GM23338 (cell line): ENCODE data around the gene MRS2. TPM values are rescaled to one million over a fixed set of nuclear protein-coding genes. Genes with fewer than 3 reads are reported as not detected.
"Not testable (repeated sequence)": the region's sequence is repeated elsewhere in the genome, so short reads cannot be mapped to it uniquely, and the experiment has no call there.

Source experiments
- ATAC-seq: fragments of 200-7000 bp; cut with Tn5 transposase; 3 replicates; pipeline ENCODE4 v1.9.1; 2020
- DNase-seq: peaks from one replicate; pipeline ENCODE4 v3.0.0-alpha.2; 2015; ENCODE audit warnings: low spot score
- H2AFZ ChIP-seq: fragments of 200-600 bp; sonication (generic); 2 replicates; pipeline ENCODE4 v1.8.0; 2016; ENCODE audit warnings: antibody characterized with exemption, mild to moderate bottlenecking, moderate library complexity
- H3F3A ChIP-seq: fragments of 200-600 bp; sonication (generic); replicated peaks from 2 replicates; pipeline ENCODE4 v1.8.0; 2017; ENCODE audit warnings: antibody characterized with exemption, mixed run types, low read depth
- H3K27ac ChIP-seq: fragments of 200-600 bp; sonication (generic); 2 replicates; pipeline ENCODE4 v1.6.1; 2016; ENCODE audit warnings: low read depth
- H3K27me3 ChIP-seq: fragments of 200-600 bp; sonication (generic); 2 replicates; pipeline ENCODE4 v1.8.0; 2016; ENCODE audit warnings: mild to moderate bottlenecking, mixed run types, moderate library complexity; ENCODE audit not compliant: insufficient read depth
- H3K36me3 ChIP-seq: fragments of 200-600 bp; sonication (generic); 2 replicates; pipeline ENCODE4 v1.8.0; 2016; ENCODE audit warnings: mild to moderate bottlenecking; ENCODE audit not compliant: insufficient read depth
- H3K4me1 ChIP-seq: fragments of 200-600 bp; sonication (generic); 2 replicates; pipeline ENCODE4 v1.8.0; 2016; ENCODE audit warnings: mild to moderate bottlenecking, moderate library complexity; ENCODE audit not compliant: insufficient read depth
- H3K4me2 ChIP-seq: fragments of 200-600 bp; sonication (generic); 2 replicates; pipeline ENCODE4 v1.7.1; 2017; ENCODE audit warnings: mixed run types
- H3K4me3 ChIP-seq: fragments of 200-600 bp; sonication (generic); 2 replicates; pipeline ENCODE4 v1.6.1; 2016; ENCODE audit warnings: mixed run types
- H3K79me2 ChIP-seq: fragments of 200-600 bp; sonication (generic); replicated peaks from 2 replicates; pipeline ENCODE4 v1.8.0; 2017; ENCODE audit warnings: mild to moderate bottlenecking; ENCODE audit not compliant: insufficient read depth
- H3K9me2 ChIP-seq: fragments of 200-600 bp; sonication (generic); 2 replicates; pipeline ENCODE4 v1.8.0; 2017; ENCODE audit not compliant: insufficient read depth
- H4K20me1 ChIP-seq: fragments of 200-600 bp; sonication (generic); replicated peaks from 2 replicates; pipeline ENCODE4 v1.8.0; 2017; ENCODE audit warnings: mild to moderate bottlenecking; ENCODE audit not compliant: insufficient read depth
- H3K27ac Mint-ChIP-seq: 2 replicates; pipeline ENCODE4 v1.8.0; 2020; ENCODE audit warnings: inconsistent platforms, mild to moderate bottlenecking, moderate library complexity, mixed read lengths
- H3K27me3 Mint-ChIP-seq: 3 replicates; pipeline ENCODE4 v1.8.0; 2022; ENCODE audit warnings: low read depth, mild to moderate bottlenecking, moderate library complexity, mixed read lengths, inconsistent platforms; ENCODE audit not compliant: insufficient read depth, poor library complexity
- H3K36me3 Mint-ChIP-seq: 3 replicates; pipeline ENCODE4 v1.8.0; 2021; ENCODE audit warnings: low read depth, mild to moderate bottlenecking, inconsistent platforms, moderate library complexity, mixed read lengths
- H3K4me1 Mint-ChIP-seq: 3 replicates; pipeline ENCODE4 v1.8.0; 2020; ENCODE audit warnings: mild to moderate bottlenecking, inconsistent platforms, mixed read lengths
- H3K4me3 Mint-ChIP-seq: 3 replicates; pipeline ENCODE4 v1.8.0; 2021; ENCODE audit warnings: moderate library complexity, mild to moderate bottlenecking, inconsistent platforms, mixed read lengths
- H3K9me3 Mint-ChIP-seq: 3 replicates; pipeline ENCODE4 v1.8.0; 2020; ENCODE audit warnings: moderate library complexity, mild to moderate bottlenecking, inconsistent platforms, mixed read lengths
- CREB1 ChIP-seq: fragments of 250-450 bp; sonication (Bioruptor Pico); IDR thresholded peaks from 2 replicates; pipeline ENCODE4 v1.5.0; 2020; ENCODE audit warnings: low read depth, mild to moderate bottlenecking, moderate library complexity
- CTCF ChIP-seq, 2 experiments: fragments of 200-600 bp in 1 of 2; sonication (generic) in 1 of 2; conservative IDR thresholded peaks; 2 replicates each; pipeline versions ENCODE4 v1.5.1 to v1.6.1; 2016 to 2017; ENCODE audit warnings: antibody characterized with exemption in 2 of 2, low read depth in 2 of 2, mild to moderate bottlenecking in 2 of 2, moderate library complexity in 1 of 2
- POLR2AphosphoS5 ChIP-seq: IDR thresholded peaks from 2 replicates; pipeline ENCODE4 v1.6.1; 2016; ENCODE audit warnings: antibody characterized with exemption, low read depth
- polyA plus RNA-seq: library from polyadenylated mRNA; unstranded; fragments of >200 nt; fragmentation: Nextera tagmentation; extraction: Ambion mirVana; gene quantifications from 2 replicates; pipeline ENCODE4 v1.2.1, GENCODE V29; 2016
- total RNA-seq: library from RNA; depleted of rRNA; stranded (reverse); fragments of >200 nt; shearing (Covaris generic); gene quantifications from 2 replicates; pipeline ENCODE4 v1.2.3, GENCODE V29; 2014

Gene MRS2
- total and polyA plus RNA-seq, 2 experiments from 2014 or later = 80.9 to 125 TPM

- ATAC-seq, H3K36me3 ChIP-seq, H3K27ac ChIP-seq, H3K4me3 Mint-ChIP-seq, DNase-seq, H3K4me2 ChIP-seq, H3K36me3 Mint-ChIP-seq, H3K27me3 Mint-ChIP-seq, H4K20me1 ChIP-seq, H3K4me1 Mint-ChIP-seq, H3K79me2 ChIP-seq, H3K4me1 ChIP-seq, H3K9me2 ChIP-seq, H3F3A ChIP-seq, H2AFZ ChIP-seq, H3K27me3 ChIP-seq, H3K4me3 ChIP-seq, H3K27ac Mint-ChIP-seq, H3K9me3 Mint-ChIP-seq: not testable (repeated sequence)
These were observed 19.7 kb upstream of the MRS2 start for GRCh38 chr6:24382891-24383494.

- not testable (repeated sequence) for ATAC-seq, H2AFZ ChIP-seq, H3K4me2 ChIP-seq, H3K4me3 ChIP-seq, H3K4me1 Mint-ChIP-seq, H3K4me1 ChIP-seq, H3K9me3 Mint-ChIP-seq, H3K79me2 ChIP-seq, H3K27me3 ChIP-seq, H3K27me3 Mint-ChIP-seq, H3K9me2 ChIP-seq, H3K27ac ChIP-seq, DNase-seq, H3K4me3 Mint-ChIP-seq, H3F3A ChIP-seq, H4K20me1 ChIP-seq, H3K36me3 ChIP-seq, H3K27ac Mint-ChIP-seq, H3K36me3 Mint-ChIP-seq
These were observed 18.2 kb upstream of the MRS2 start for GRCh38 chr6:24384369-24385130.

GRCh38 chr6:24385536-24386269 lies 17.0 kb upstream of the MRS2 start:
- H3K27ac ChIP-seq = no peak overlapping the region
- ATAC-seq (no peak), DNase-seq (no peak)
- no peaks in the 10 kb centered on the region for H3K79me2 ChIP-seq
- no peaks in the 10 kb centered on the region for H3K4me1 ChIP-seq
- Mint-ChIP-seq H3K27ac (no peak overlapping the region; the same call in 1 of the 2 replicates), H3K9me3 (no peaks in the 10 kb centered on the region; the same call in 2 of the 3 replicates), H3K4me1 (no peaks in the 10 kb centered on the region), H3K4me3 (no peak overlapping the region), H3K27me3 (peaks cover 5% of the 10 kb centered on the region), H3K36me3 (no peaks in the 10 kb centered on the region)
- H3K27me3 ChIP-seq = no peaks in the 10 kb centered on the region
- H3F3A ChIP-seq = no peaks in the 10 kb centered on the region
- no peaks in the 10 kb centered on the region for H3K36me3 ChIP-seq
- no peak overlapping the region for H2AFZ ChIP-seq
- H3K9me2 ChIP-seq = no peaks in the 10 kb centered on the region
- no peak for TF ChIP-seq POLR2AphosphoS5
- TF ChIP-seq CREB1 = no peak
- peak in 1 of 2 experiments; percentile 28; a peak in 1 of 4 replicates for TF ChIP-seq CTCF (conservative IDR thresholded peaks at IDR 0.05; ENCODE audit: low read depth in 2 of 2)
- no peaks in the 10 kb centered on the region; the same call in 1 of the 2 replicates for H4K20me1 ChIP-seq
- no peak overlapping the region for H3K4me3 ChIP-seq
- H3K4me2 ChIP-seq = no peak overlapping the region
